GM12878 (cell line): Measurements from ENCODE around the gene NPAS3. TPM values are rescaled to one million over a fixed set of nuclear protein-coding genes. Genes with fewer than 3 reads are reported as not detected.
A peak's percentile ranks its signal among the peaks of the same experiment; 100 is the strongest.

Experiments used
- ASH2L ChIP-seq: fragments of 300-600, 200-600 bp; sonication (generic); IDR thresholded peaks from 2 replicates; pipeline ENCODE4 v1.6.1; 2017; ENCODE audit warnings: low read depth, mild to moderate bottlenecking, borderline replicate concordance
- BCL3 ChIP-seq: IDR thresholded peaks from 2 replicates; pipeline ENCODE4 v1.6.1; 2011; ENCODE audit warnings: borderline replicate concordance, low read depth, mild to moderate bottlenecking, moderate library complexity, low read length; ENCODE audit not compliant: insufficient read depth, poor library complexity, severe bottlenecking
- BRCA1 ChIP-seq: IDR thresholded peaks from 2 replicates; pipeline ENCODE4 v1.6.1; 2011; ENCODE audit warnings: low read depth, low read length, improper control_type of control experiment
- CEBPZ ChIP-seq: fragments of 150-350 bp; IDR thresholded peaks from 2 replicates; pipeline ENCODE4 v1.6.1; 2016; ENCODE audit warnings: low read depth, low read length
- E2F4 ChIP-seq: IDR thresholded peaks from 2 replicates; pipeline ENCODE4 v1.6.1; 2012; ENCODE audit warnings: low read depth, low read length, improper control_type of control experiment
- E2F8 ChIP-seq: fragments of 450-650 bp; IDR thresholded peaks from 2 replicates; pipeline ENCODE4 v1.6.1; 2018; ENCODE audit warnings: mild to moderate bottlenecking, low read depth, moderate library complexity; ENCODE audit not compliant: partially characterized antibody
- ELK1 ChIP-seq: IDR thresholded peaks from 2 replicates; pipeline ENCODE4 v1.6.1; 2012; ENCODE audit warnings: low read depth, low read length, improper control_type of control experiment
- FOXM1 ChIP-seq: IDR thresholded peaks from 2 replicates; pipeline ENCODE4 v1.6.1; 2012; ENCODE audit warnings: low read depth, mild to moderate bottlenecking, inconsistent platforms, low read length, moderate library complexity
- JUND ChIP-seq: IDR thresholded peaks from 2 replicates; pipeline ENCODE4 v1.6.1; 2012; ENCODE audit warnings: low read depth, mild to moderate bottlenecking, low read length, improper control_type of control experiment, moderate library complexity
- KLF5 ChIP-seq: fragments of 450-650 bp; IDR thresholded peaks from 2 replicates; pipeline ENCODE4 v1.6.1; 2014; ENCODE audit warnings: mild to moderate bottlenecking; ENCODE audit not compliant: partially characterized antibody
- MXI1 ChIP-seq: fragments of 150-350 bp; IDR thresholded peaks from 2 replicates; pipeline ENCODE4 v1.6.1; 2011; ENCODE audit warnings: low read depth, mild to moderate bottlenecking, inconsistent platforms, low read length, improper control_type of control experiment
- RAD21 ChIP-seq: IDR thresholded peaks from 2 replicates; pipeline ENCODE4 v1.6.1; 2011; ENCODE audit warnings: mild to moderate bottlenecking, low read depth, low read length, moderate library complexity; ENCODE audit not compliant: insufficient read depth
- RFX5 ChIP-seq: IDR thresholded peaks from 2 replicates; pipeline ENCODE4 v1.6.1; 2011; ENCODE audit warnings: low read depth, low read length, improper control_type of control experiment
- RUNX3 ChIP-seq: IDR thresholded peaks from 2 replicates; pipeline ENCODE4 v1.6.1; 2012; ENCODE audit warnings: low read length, inconsistent platforms
- SP1 ChIP-seq: IDR thresholded peaks from one replicate; pipeline ENCODE4 v1.6.1; 2011; ENCODE audit warnings: low read depth, low read length
- YY1 ChIP-seq: IDR thresholded peaks from 2 replicates; pipeline ENCODE4 v1.6.1; 2011; ENCODE audit warnings: low read depth, mild to moderate bottlenecking, low read length
- ZBTB33 ChIP-seq: fragments of 450-650 bp; IDR thresholded peaks from 2 replicates; pipeline ENCODE4 v1.6.1; 2017; ENCODE audit warnings: mild to moderate bottlenecking
- polyA plus RNA-seq, 11 experiments: library from polyadenylated mRNA; depleted of rRNA in 4 of 11; unstranded in 6 of 11; stranded (reverse) in 5 of 11; fragments of >200 nt; fragmentation: Nextera tagmentation in 4 of 11; fragmentation: Illumina TruSeq in 1 of 11; extraction: Ambion mirVana in 4 of 11; extraction: Trizol in 1 of 11; gene quantifications; 1 replicate in 1 of 11; 2 replicates in 10 of 11; pipeline versions ENCODE4 v1.2.1 to v1.2.3, GENCODE V29; 2011 to 2016; ENCODE audit warnings: inconsistent platforms in 2 of 11, missing spikeins in 2 of 11, low read depth in 1 of 11
- total RNA-seq, 4 experiments: library from RNA; depleted of rRNA in 3 of 4; stranded (reverse); fragments of >200 nt in 3 of 4; fragmentation: Illumina TruSeq in 1 of 4; extraction: Trizol in 1 of 4; gene quantifications; 2 replicates each; pipeline versions ENCODE4 v1.2.1 to v1.2.3, GENCODE V29; 2013 to 2021

Gene NPAS3
- total and polyA plus RNA-seq, 10 of the 15 experiments (the other 5 are each of a cell fraction or from before 2014, with no cell fraction given) = under 0.01 to 2.7 (median 0.03) TPM; not detected in 6

GRCh38 chr14:33377596-33378390 is 439.1 kb downstream of the NPAS3 start (continued):
- TF ChIP-seq CEBPZ = no peak
- no peak for TF ChIP-seq E2F8
- TF ChIP-seq RUNX3 = peak; percentile 79
- no peak for TF ChIP-seq ZBTB33
- no peak for TF ChIP-seq FOXM1
- TF ChIP-seq ASH2L = no peak
- no peak for TF ChIP-seq E2F4
- TF ChIP-seq RFX5 = no peak
- no peak for TF ChIP-seq KLF5
- TF ChIP-seq ELK1 = no peak
- TF ChIP-seq SP1 = no peak
- no peak for TF ChIP-seq MXI1
- TF ChIP-seq BCL3 = no peak
- TF ChIP-seq RAD21 = no peak
- TF ChIP-seq JUND = no peak
- TF ChIP-seq YY1 = no peak
- TF ChIP-seq BRCA1 = no peak
